ENCODE results near the gene P4HA2.
"Not testable (repeated sequence)": the region's sequence is repeated elsewhere in the genome, so short reads cannot be mapped to it uniquely, and the experiment has no call there.

P4HA2 gene

DNA sequence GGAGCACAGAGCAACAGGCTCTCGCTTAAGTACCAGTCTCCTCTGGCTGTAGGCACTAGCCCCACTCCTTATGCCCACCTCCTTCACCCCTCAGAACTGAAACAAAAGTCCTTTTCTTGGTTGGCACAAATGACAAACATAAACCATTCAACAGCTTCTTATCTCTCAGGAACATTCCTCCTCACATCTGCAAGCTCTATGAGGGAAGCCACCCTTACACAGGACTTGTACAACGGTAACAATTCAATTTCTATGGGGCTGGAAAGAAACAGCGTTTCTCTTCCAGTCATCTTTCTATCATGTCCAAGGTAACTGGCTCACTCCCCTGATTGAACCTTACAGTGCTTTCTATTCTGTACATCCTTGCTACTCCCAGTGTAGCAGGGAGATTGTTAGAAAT, 80.0 kb downstream of the P4HA2 start:
- TF ChIP-seq, protein P1, sequence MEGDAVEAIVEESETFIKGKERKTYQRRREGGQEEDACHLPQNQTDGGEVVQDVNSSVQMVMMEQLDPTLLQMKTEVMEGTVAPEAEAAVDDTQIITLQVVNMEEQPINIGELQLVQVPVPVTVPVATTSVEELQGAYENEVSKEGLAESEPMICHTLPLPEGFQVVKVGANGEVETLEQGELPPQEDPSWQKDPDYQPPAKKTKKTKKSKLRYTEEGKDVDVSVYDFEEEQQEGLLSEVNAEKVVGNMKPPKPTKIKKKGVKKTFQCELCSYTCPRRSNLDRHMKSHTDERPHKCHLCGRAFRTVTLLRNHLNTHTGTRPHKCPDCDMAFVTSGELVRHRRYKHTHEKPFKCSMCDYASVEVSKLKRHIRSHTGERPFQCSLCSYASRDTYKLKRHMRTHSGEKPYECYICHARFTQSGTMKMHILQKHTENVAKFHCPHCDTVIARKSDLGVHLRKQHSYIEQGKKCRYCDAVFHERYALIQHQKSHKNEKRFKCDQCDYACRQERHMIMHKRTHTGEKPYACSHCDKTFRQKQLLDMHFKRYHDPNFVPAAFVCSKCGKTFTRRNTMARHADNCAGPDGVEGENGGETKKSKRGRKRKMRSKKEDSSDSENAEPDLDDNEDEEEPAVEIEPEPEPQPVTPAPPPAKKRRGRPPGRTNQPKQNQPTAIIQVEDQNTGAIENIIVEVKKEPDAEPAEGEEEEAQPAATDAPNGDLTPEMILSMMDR (IDR thresholded peaks at IDR 0.05; ENCODE audit: low read length, missing control alignments): no peak
- H3K4me3 ChIP-seq (replicated peaks; ENCODE audit: low read depth, low read length): no peak overlapping the region
- DNase-seq (ENCODE audit: low read depth): no peak

- DNase-seq (ENCODE audit: low read depth); H3K4me3 ChIP-seq (replicated peaks; ENCODE audit: low read depth, low read length): not testable (repeated sequence)
These were observed 82.3 kb downstream of the P4HA2 start for GRCh38 chr5:132145326-132145725.

DNA sequence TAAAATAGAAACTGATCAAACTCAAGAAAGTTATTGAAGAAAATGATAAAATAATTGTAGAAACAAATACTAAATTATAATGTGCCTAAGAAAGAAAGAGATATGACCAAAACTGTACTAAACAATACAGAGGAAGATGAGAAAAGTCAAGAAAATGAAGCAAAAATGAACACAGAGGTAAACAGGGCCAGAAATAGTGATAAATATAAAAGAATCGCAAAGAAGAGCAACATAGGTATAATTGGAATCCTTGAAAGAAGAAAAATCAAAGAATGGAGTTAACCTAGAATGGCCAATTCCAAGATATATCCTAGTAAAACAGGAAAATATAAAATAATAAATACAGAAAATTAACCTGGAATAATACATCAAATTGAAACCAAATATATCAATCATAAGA, 84.5 kb downstream of the P4HA2 start:
- TF ChIP-seq, protein P1 (IDR thresholded peaks at IDR 0.05; ENCODE audit: low read length, missing control alignments): no peak
- DNase-seq (ENCODE audit: low read depth): no peak
- H3K4me3 ChIP-seq (replicated peaks; ENCODE audit: low read depth, low read length): no peak overlapping the region

GRCh38 chr5:132142459-132142858, 85.2 kb downstream of the P4HA2 start:
- no peak overlapping the region for H3K4me3 ChIP-seq (replicated peaks; ENCODE audit: low read depth, low read length)
- no peak for DNase-seq (ENCODE audit: low read depth)
- TF ChIP-seq, protein P1 (IDR thresholded peaks at IDR 0.05; ENCODE audit: low read length, missing control alignments): no peak
